GM12891 (cell line): ENCODE data around the gene TBC1D2.

Experiments used
- DNase-seq: peaks from one replicate; pipeline ENCODE4 v3.0.0; 2011; ENCODE audit warnings: low spot score; ENCODE audit not compliant: insufficient read length
- FAIRE-seq: peaks from 2 replicates; lab custom pipeline; 2011; peaks lifted over from hg19 to GRCh38; lab: Jason Lieb, UNC
- PAX5 ChIP-seq: IDR thresholded peaks from 2 replicates; pipeline ENCODE4 v1.6.1; 2011; ENCODE audit warnings: low read length, moderate library complexity, mild to moderate bottlenecking; ENCODE audit not compliant: insufficient read depth, severe bottlenecking
- POLR2A ChIP-seq: IDR thresholded peaks from 2 replicates; pipeline ENCODE4 v1.6.1; 2011; ENCODE audit warnings: low read depth, low read length, control low read depth
- POLR2AphosphoS5 ChIP-seq: IDR thresholded peaks from 2 replicates; pipeline ENCODE4 v1.6.1; 2011; ENCODE audit warnings: low read depth, low read length, control low read depth
- POU2F2 ChIP-seq: IDR thresholded peaks from 2 replicates; pipeline ENCODE4 v1.6.1; 2011; ENCODE audit warnings: low read depth, mild to moderate bottlenecking, control low read depth, low read length, moderate library complexity
- SPI1 ChIP-seq: IDR thresholded peaks from 2 replicates; pipeline ENCODE4 v1.6.1; 2011; ENCODE audit warnings: low read depth, low read length, control low read depth
- TAF1 ChIP-seq: IDR thresholded peaks from 2 replicates; pipeline ENCODE4 v1.6.1; 2011; ENCODE audit warnings: low read depth, low read length, control low read depth

TBC1D2 gene

DNA sequence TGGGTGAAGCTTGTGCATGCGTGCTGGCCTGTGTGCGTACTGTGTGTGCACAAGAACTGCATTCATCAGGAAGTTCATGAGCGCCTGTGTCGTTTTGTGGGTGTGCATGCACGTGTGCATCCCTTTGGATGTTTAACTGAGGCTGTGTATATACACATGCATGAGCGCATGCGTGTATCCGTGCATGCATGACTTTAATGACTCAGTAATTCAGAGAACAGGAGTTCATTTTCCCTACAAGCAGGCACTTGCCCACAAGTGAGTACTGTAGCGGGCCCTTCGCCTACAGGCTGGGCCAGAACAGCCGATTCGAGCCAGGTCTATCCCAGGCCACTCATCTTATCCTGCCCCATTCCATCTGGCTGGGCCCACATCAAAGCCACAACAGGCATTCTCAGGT lies 92.8 kb downstream of the TBC1D2 start:
- TF ChIP-seq POU2F2 (no peak), TAF1 (no peak), POLR2A (no peak), SPI1 (no peak), PAX5 (no peak), POLR2AphosphoS5 (no peak)
- DNase-seq (no peak), FAIRE-seq (no peak)

DNA sequence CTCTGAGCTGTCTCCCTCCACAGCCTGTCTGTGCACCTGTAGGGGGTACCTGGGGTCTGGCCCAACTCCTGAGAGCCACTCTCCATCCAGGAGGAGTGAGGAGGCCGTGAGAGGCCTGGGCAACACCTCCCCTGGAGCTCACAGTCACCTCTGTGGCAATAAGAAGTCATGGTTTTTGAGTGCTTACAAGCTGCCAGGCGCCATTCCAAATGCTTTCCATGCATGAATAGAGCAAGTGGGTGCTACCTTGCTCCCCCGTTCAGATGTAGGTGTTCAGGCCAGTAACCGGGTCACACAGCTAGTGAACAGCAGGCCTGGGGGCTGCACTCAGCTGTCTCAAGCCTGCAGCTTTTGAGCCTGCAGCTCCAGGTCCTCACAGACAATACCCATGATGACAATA lies 93.6 kb downstream of the TBC1D2 start:
- TF ChIP-seq PAX5 (no peak), SPI1 (no peak), POLR2AphosphoS5 (no peak), TAF1 (no peak), POU2F2 (no peak), POLR2A (no peak)
- FAIRE-seq (no peak), DNase-seq (no peak)

DNA sequence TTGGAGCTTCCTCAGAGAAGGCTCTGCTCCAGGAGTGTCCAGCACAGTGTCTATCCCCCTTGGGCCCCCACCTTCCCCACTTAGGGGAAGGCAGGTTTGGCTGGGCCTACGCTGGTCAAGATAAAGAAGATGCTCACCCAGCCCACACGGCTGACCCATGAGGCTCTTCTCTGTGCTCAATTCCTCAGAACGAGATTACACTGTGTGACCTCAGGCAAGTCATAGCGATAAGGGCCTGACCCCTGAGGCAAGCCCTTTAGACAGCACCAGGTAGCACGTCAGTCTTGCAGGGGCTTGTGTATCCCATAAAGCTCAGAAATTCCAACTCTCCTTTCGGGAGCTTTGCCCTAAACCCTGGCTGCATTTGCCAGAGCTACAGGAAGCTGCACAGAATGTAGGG lies 95.7 kb downstream of the TBC1D2 start:
- DNase-seq (no peak), FAIRE-seq (no peak)
- TF ChIP-seq TAF1, result no peak
- no peak for TF ChIP-seq PAX5
- TF ChIP-seq POLR2A, result no peak
- no peak for TF ChIP-seq POLR2AphosphoS5
- TF ChIP-seq SPI1, result no peak
- TF ChIP-seq POU2F2, result no peak

DNA sequence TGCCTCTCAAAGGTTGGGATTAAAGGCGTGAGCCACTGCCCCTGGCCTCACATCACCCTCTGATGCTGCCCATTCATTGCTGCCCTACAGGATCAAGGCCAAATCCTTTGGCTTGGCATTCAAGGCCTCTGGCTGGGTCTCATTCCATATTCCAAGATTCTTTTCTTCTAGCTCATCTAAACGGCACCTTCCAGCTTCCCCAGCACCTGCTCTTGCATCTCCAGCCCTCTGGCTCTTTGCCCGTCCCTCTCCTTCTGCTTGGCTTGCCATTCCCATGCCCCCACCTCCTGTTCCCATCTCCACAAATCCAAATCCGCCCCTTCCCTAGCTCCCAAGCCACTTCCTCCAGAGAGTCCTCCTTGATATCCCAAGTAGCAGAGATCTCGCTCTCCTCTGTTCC lies 96.1 kb downstream of the TBC1D2 start:
- no peak for TF ChIP-seq TAF1
- TF ChIP-seq POU2F2, result no peak
- TF ChIP-seq POLR2A, result no peak
- TF ChIP-seq POLR2AphosphoS5, result no peak
- TF ChIP-seq SPI1, result no peak
- no peak for TF ChIP-seq PAX5
- DNase-seq (no peak), FAIRE-seq (no peak)

- DNase-seq, result no peak
- no peak for FAIRE-seq
- TF ChIP-seq PAX5 (no peak), TAF1 (no peak), SPI1 (no peak), POU2F2 (no peak), POLR2AphosphoS5 (no peak), POLR2A (no peak)
Measured at GRCh38 chr9:98158071-98158831, 97.2 kb downstream of the TBC1D2 start.

DNA sequence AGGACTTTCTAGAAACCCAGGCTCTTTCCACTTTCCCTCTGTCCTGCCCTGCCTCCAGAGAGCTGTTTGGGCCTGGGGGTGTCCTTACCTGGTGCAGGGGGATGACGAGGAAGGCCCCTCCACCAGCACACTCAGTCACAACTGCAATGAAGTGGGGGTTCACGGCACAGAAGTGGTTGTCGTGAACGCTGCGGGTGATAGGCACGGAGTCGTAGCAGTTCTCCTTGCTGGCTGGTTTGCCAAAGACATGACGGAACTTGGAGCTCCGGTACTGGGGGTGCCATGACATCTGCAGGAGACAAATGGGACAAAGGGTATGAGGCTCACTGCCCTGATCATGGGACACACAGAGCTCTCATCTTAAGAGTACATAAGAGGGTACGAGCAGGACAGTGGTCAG lies 98.1 kb downstream of the TBC1D2 start:
- TF ChIP-seq POLR2A (no peak), TAF1 (no peak), POU2F2 (no peak), POLR2AphosphoS5 (no peak), SPI1 (no peak), PAX5 (no peak)
- no peak for FAIRE-seq

DNA sequence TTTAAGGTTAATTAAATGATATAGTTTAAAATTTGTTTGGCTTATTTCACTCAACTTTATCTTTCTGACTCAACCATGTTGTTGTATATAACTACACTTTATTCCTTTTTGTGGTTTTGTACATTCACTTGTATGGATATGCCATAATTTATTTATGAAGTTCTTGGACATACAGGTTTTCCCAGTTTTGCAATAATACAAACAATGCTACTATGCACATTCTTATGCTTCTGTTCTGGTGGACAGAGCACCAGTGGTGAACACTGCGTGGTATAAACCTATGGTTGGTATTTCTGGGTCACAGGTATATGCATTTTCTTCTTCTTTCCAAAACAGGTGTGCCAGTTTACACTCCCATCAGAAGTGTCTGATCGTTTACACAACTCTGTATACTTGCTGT lies 100.8 kb downstream of the TBC1D2 start:
- no peak for TF ChIP-seq SPI1
- TF ChIP-seq PAX5, result no peak
- no peak for TF ChIP-seq TAF1
- no peak for TF ChIP-seq POU2F2
- no peak for TF ChIP-seq POLR2AphosphoS5
- TF ChIP-seq POLR2A, result no peak
- FAIRE-seq, result no peak
- DNase-seq, result no peak

More for the DNA sequence above, 98.1 kb downstream of the TBC1D2 start:
- DNase-seq, result no peak

DNA sequence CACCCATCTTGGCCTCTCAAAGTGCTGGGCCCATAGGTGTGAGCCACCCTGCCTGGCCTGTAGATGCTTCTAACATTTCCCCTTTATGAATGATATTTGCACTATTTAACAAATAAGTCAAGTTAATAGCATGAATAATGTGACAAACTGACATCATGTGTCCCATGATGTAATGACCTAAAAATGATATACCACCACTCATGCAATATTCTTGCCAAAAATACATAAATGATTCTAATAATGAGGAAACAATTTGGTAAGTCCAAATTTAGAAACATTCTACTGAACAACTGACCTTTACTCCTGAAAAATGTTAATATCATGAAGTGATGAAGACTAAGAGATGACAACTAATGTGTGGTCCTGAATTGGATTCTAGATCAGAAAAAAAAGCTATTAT lies 102.9 kb downstream of the TBC1D2 start:
- DNase-seq (no peak), FAIRE-seq (no peak)
- no peak for TF ChIP-seq TAF1
- no peak for TF ChIP-seq POU2F2
- TF ChIP-seq SPI1, result no peak
- TF ChIP-seq POLR2AphosphoS5, result no peak
- TF ChIP-seq POLR2A, result no peak
- no peak for TF ChIP-seq PAX5

- DNase-seq, result no peak
- FAIRE-seq, result no peak
- TF ChIP-seq POLR2A (no peak), POLR2AphosphoS5 (no peak)
Measured at GRCh38 chr9:98150721-98151120, 104.7 kb downstream of the TBC1D2 start.

- TF ChIP-seq SPI1, result no peak
- no peak for TF ChIP-seq TAF1
- TF ChIP-seq PAX5, result no peak
- no peak for TF ChIP-seq POLR2A
- TF ChIP-seq POLR2AphosphoS5, result no peak
- no peak for TF ChIP-seq POU2F2
- FAIRE-seq (no peak), DNase-seq (no peak)
Measured at GRCh38 chr9:98150164-98150563, 105.3 kb downstream of the TBC1D2 start.
